Stimulated activated CD8-positive, alpha-beta memory T cell treated with anti-CD3 and anti-CD28 coated beads, Interleukin-7, amount 100 ng/mL, for 24 hours (primary cell): Measurements from ENCODE around the gene KCNN2.

Source experiments
- DNase-seq: peaks from one replicate; pipeline ENCODE4 v3.0.0-alpha.2; 2020; ENCODE audit warnings: low read depth

The KCNN2 gene

DNA sequence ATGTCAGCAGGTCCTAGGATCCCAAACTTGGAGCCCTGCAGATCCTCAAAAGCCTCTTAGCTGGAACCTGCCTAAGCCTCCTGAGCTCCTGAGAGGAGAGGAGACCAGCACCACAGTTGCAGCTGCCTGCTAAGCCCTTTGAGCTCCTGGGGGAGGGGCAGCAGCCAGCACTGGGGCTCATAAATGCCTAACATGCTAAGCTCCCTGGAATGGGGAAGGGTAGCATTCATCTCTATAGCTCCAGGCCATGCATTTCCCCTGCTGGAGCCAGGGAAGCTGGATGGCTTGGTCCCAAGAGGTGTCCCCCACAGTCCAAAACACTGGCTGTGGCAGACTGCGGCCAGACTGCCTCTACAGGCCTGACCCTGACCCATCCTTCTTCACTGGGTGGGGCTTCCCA is 182.7 kb downstream of the KCNN2 start:
- no peak for DNase-seq
